ENCODE results near the gene GUCA2B.

GUCA2B gene

GRCh38 chr1:42130061-42130660 lies 23.0 kb upstream of the GUCA2B start:
- Histone ChIP-seq H3K9ac (ENCODE audit: low read length) (no peak overlapping the region), H3K27ac (ENCODE audit: low read depth, low read length) (no peak overlapping the region), H3K4me1 (ENCODE audit: insufficient read depth, low read length) (no peaks in the 10 kb centered on the region), H3K4me3 (ENCODE audit: low read depth in 1 of 2, low read length in 2 of 2) (no peak overlapping the region), H3K27me3 (ENCODE audit: control insufficient read depth in 1 of 2, insufficient read depth in 2 of 2, low read length in 2 of 2) (no peaks in the 10 kb centered on the region), H3K36me3 (ENCODE audit: insufficient read depth, low read length) (no peaks in the 10 kb centered on the region), H3K9me3 (ENCODE audit: low read length) (no peaks in the 10 kb centered on the region)

- H3K4me3 ChIP-seq (ENCODE audit: low read depth in 1 of 2, low read length in 2 of 2) = no peak overlapping the region
- H3K9me3 ChIP-seq (ENCODE audit: low read length) = no peaks in the 10 kb centered on the region
- no peaks in the 10 kb centered on the region for H3K36me3 ChIP-seq (ENCODE audit: insufficient read depth, low read length)
- no peak overlapping the region for H3K27ac ChIP-seq (ENCODE audit: low read depth, low read length)
- H3K4me1 ChIP-seq (ENCODE audit: insufficient read depth, low read length) = no peaks in the 10 kb centered on the region
- H3K9ac ChIP-seq (ENCODE audit: low read length) = no peak overlapping the region
- no peaks in the 10 kb centered on the region for H3K27me3 ChIP-seq (ENCODE audit: control insufficient read depth in 1 of 2, insufficient read depth in 2 of 2, low read length in 2 of 2)
These were observed 19.8 kb upstream of the GUCA2B start for GRCh38 chr1:42133390-42133789.

- H3K4me1 ChIP-seq (ENCODE audit: insufficient read depth, low read length) = no peaks in the 10 kb centered on the region
- H3K27ac ChIP-seq (ENCODE audit: low read depth, low read length) = no peak overlapping the region
- H3K36me3 ChIP-seq (ENCODE audit: insufficient read depth, low read length) = no peaks in the 10 kb centered on the region
- H3K4me3 ChIP-seq (ENCODE audit: low read depth in 1 of 2, low read length in 2 of 2) = no peak overlapping the region
- H3K9ac ChIP-seq (ENCODE audit: low read length) = no peak overlapping the region
- H3K27me3 ChIP-seq (ENCODE audit: control insufficient read depth in 1 of 2, insufficient read depth in 2 of 2, low read length in 2 of 2) = no peaks in the 10 kb centered on the region
- H3K9me3 ChIP-seq (ENCODE audit: low read length) = no peaks in the 10 kb centered on the region
These were observed 19.2 kb upstream of the GUCA2B start for GRCh38 chr1:42133809-42134526.

- H3K9ac ChIP-seq (ENCODE audit: low read length) = no peak overlapping the region
- H3K4me3 ChIP-seq (ENCODE audit: low read depth in 1 of 2, low read length in 2 of 2) = no peak overlapping the region
- H3K27ac ChIP-seq (ENCODE audit: low read depth, low read length) = no peak overlapping the region
These were observed 17.8 kb upstream of the GUCA2B start for GRCh38 chr1:42135426-42135825.

GRCh38 chr1:42136466-42136865 lies 16.7 kb upstream of the GUCA2B start:
- Histone ChIP-seq H3K36me3 (ENCODE audit: insufficient read depth, low read length) (no peaks in the 10 kb centered on the region), H3K9me3 (ENCODE audit: low read length) (no peaks in the 10 kb centered on the region), H3K27ac (ENCODE audit: low read depth, low read length) (no peak overlapping the region), H3K4me3 (ENCODE audit: low read depth in 1 of 2, low read length in 2 of 2) (no peak overlapping the region), H3K9ac (ENCODE audit: low read length) (no peak overlapping the region), H3K27me3 (ENCODE audit: control insufficient read depth in 1 of 2, insufficient read depth in 2 of 2, low read length in 2 of 2) (no peaks in the 10 kb centered on the region), H3K4me1 (ENCODE audit: insufficient read depth, low read length) (no peaks in the 10 kb centered on the region)

More at GRCh38 chr1:42135426-42135825, 17.8 kb upstream of the GUCA2B start:
- Histone ChIP-seq H3K36me3 (ENCODE audit: insufficient read depth, low read length) (no peaks in the 10 kb centered on the region), H3K4me1 (ENCODE audit: insufficient read depth, low read length) (no peaks in the 10 kb centered on the region), H3K9me3 (ENCODE audit: low read length) (no peaks in the 10 kb centered on the region), H3K27me3 (ENCODE audit: control insufficient read depth in 1 of 2, insufficient read depth in 2 of 2, low read length in 2 of 2) (no peaks in the 10 kb centered on the region)

GRCh38 chr1:42137766-42138165 lies 15.4 kb upstream of the GUCA2B start:
- H3K4me3 ChIP-seq (ENCODE audit: low read depth in 1 of 2, low read length in 2 of 2) = no peak overlapping the region
- H3K36me3 ChIP-seq (ENCODE audit: insufficient read depth, low read length) = no peaks in the 10 kb centered on the region
- no peak overlapping the region for H3K27ac ChIP-seq (ENCODE audit: low read depth, low read length)
- no peaks in the 10 kb centered on the region for H3K4me1 ChIP-seq (ENCODE audit: insufficient read depth, low read length)
- H3K27me3 ChIP-seq (ENCODE audit: control insufficient read depth in 1 of 2, insufficient read depth in 2 of 2, low read length in 2 of 2) = no peaks in the 10 kb centered on the region
- H3K9ac ChIP-seq (ENCODE audit: low read length) = no peak overlapping the region
- no peaks in the 10 kb centered on the region for H3K9me3 ChIP-seq (ENCODE audit: low read length)

GRCh38 chr1:42138586-42138985 lies 14.6 kb upstream of the GUCA2B start:
- Histone ChIP-seq H3K9ac (ENCODE audit: low read length) (no peak overlapping the region), H3K27me3 (ENCODE audit: control insufficient read depth in 1 of 2, insufficient read depth in 2 of 2, low read length in 2 of 2) (peaks cover 0 to under 1% of the 10 kb centered on the region in 2 donors), H3K4me3 (ENCODE audit: low read depth in 1 of 2, low read length in 2 of 2) (no peak overlapping the region), H3K4me1 (ENCODE audit: insufficient read depth, low read length) (no peaks in the 10 kb centered on the region), H3K27ac (ENCODE audit: low read depth, low read length) (no peak overlapping the region), H3K9me3 (ENCODE audit: low read length) (no peaks in the 10 kb centered on the region), H3K36me3 (ENCODE audit: insufficient read depth, low read length) (no peaks in the 10 kb centered on the region)

- H3K27me3 ChIP-seq (ENCODE audit: control insufficient read depth in 1 of 2, insufficient read depth in 2 of 2, low read length in 2 of 2) = peaks cover 0 to 4% of the 10 kb centered on the region in 2 donors
- no peak overlapping the region for H3K27ac ChIP-seq (ENCODE audit: low read depth, low read length)
- no peaks in the 10 kb centered on the region for H3K9me3 ChIP-seq (ENCODE audit: low read length)
- H3K9ac ChIP-seq (ENCODE audit: low read length) = no peak overlapping the region
- H3K4me3 ChIP-seq (ENCODE audit: low read depth in 1 of 2, low read length in 2 of 2) = no peak overlapping the region
- H3K36me3 ChIP-seq (ENCODE audit: insufficient read depth, low read length) = no peaks in the 10 kb centered on the region
- H3K4me1 ChIP-seq (ENCODE audit: insufficient read depth, low read length) = no peaks in the 10 kb centered on the region
These were observed 13.8 kb upstream of the GUCA2B start for GRCh38 chr1:42139444-42139843.

- H3K27me3 ChIP-seq (ENCODE audit: control insufficient read depth in 1 of 2, insufficient read depth in 2 of 2, low read length in 2 of 2) = peaks cover 0 to 4% of the 10 kb centered on the region in 2 donors
- no peaks in the 10 kb centered on the region for H3K9me3 ChIP-seq (ENCODE audit: low read length)
- no peak overlapping the region for H3K4me3 ChIP-seq (ENCODE audit: low read depth in 1 of 2, low read length in 2 of 2)
- H3K27ac ChIP-seq (ENCODE audit: low read depth, low read length) = no peak overlapping the region
- H3K4me1 ChIP-seq (ENCODE audit: insufficient read depth, low read length) = no peaks in the 10 kb centered on the region
- no peaks in the 10 kb centered on the region for H3K36me3 ChIP-seq (ENCODE audit: insufficient read depth, low read length)
- no peak overlapping the region for H3K9ac ChIP-seq (ENCODE audit: low read length)
These were observed 13.0 kb upstream of the GUCA2B start for GRCh38 chr1:42140191-42140590.

- H3K27me3 ChIP-seq (ENCODE audit: control insufficient read depth in 1 of 2, insufficient read depth in 2 of 2, low read length in 2 of 2) = peaks cover 8 to 21% of the 10 kb centered on the region in 2 donors
- no peaks in the 10 kb centered on the region for H3K36me3 ChIP-seq (ENCODE audit: insufficient read depth, low read length)
- no peak overlapping the region for H3K4me3 ChIP-seq (ENCODE audit: low read depth in 1 of 2, low read length in 2 of 2)
- H3K4me1 ChIP-seq (ENCODE audit: insufficient read depth, low read length) = no peaks in the 10 kb centered on the region
- H3K9ac ChIP-seq (ENCODE audit: low read length) = no peak overlapping the region
- no peak overlapping the region for H3K27ac ChIP-seq (ENCODE audit: low read depth, low read length)
- no peaks in the 10 kb centered on the region for H3K9me3 ChIP-seq (ENCODE audit: low read length)
These were observed 11.2 kb upstream of the GUCA2B start for GRCh38 chr1:42141978-42142377.

- Histone ChIP-seq H3K36me3 (ENCODE audit: insufficient read depth, low read length) (no peaks in the 10 kb centered on the region), H3K4me3 (ENCODE audit: low read depth in 1 of 2, low read length in 2 of 2) (no peak overlapping the region), H3K4me1 (ENCODE audit: insufficient read depth, low read length) (no peaks in the 10 kb centered on the region), H3K9me3 (ENCODE audit: low read length) (no peaks in the 10 kb centered on the region), H3K27ac (ENCODE audit: low read depth, low read length) (no peak overlapping the region), H3K27me3 (ENCODE audit: control insufficient read depth in 1 of 2, insufficient read depth in 2 of 2, low read length in 2 of 2) (peaks cover 8 to 22% of the 10 kb centered on the region in 2 donors), H3K9ac (ENCODE audit: low read length) (no peak overlapping the region)
These were observed 10.1 kb upstream of the GUCA2B start for GRCh38 chr1:42142894-42143675.
